ENCODE data around the gene REPS2. TPM values are rescaled to one million over a fixed set of nuclear protein-coding genes. Genes with fewer than 3 reads are reported as not detected.

REPS2 gene
- total RNA-seq, 2 experiments from 2014 or later: 0.41 to 4.0 TPM

DNA sequence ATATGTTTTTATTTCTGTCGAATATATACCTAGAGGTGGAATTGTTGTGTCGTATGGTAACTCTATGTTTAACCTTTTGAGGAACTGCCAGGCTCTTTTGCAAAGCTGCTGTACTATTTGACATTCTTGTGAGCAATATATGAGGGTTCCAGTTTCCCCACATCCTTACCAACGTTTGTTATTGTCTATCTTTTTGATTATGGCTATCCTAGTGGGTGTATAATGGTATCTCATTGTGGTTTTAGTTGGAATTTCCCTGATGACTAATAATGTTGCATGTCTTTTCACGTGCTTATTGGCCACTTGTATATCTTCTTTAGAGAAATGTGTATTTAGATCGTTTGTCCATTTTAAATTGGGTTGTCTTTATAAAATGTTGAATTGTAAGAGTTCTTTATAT is 24.5 kb downstream of the REPS2 start:
- Histone ChIP-seq H4K20me1 (ENCODE audit: insufficient read depth, low read length) (no peaks in the 10 kb centered on the region), H2AFZ (ENCODE audit: low read length) (no peak overlapping the region), H3K27ac (ENCODE audit: low read depth, low read length, poor library complexity, severe bottlenecking) (no peak overlapping the region), H3K9me2 (ENCODE audit: insufficient read depth, low read length) (no peaks in the 10 kb centered on the region), H3K36me3 (ENCODE audit: insufficient read depth, low read length) (no peaks in the 10 kb centered on the region), H3K9me3 (ENCODE audit: low read length) (no peaks in the 10 kb centered on the region), H3K4me3 (ENCODE audit: low read depth, low read length, poor library complexity, severe bottlenecking) (no peak overlapping the region), H3K4me1 (ENCODE audit: insufficient read depth, low read length, poor library complexity, severe bottlenecking) (no peaks in the 10 kb centered on the region), H3K4me2 (ENCODE audit: low read length) (no peak overlapping the region), H3K79me2 (ENCODE audit: insufficient read depth, low read depth, low read length) (no peaks in the 10 kb centered on the region)
- ChIA-PET CTCF (ENCODE audit: unreplicated experiment) (no interaction called here), POLR2A (no interaction called here)
- no peak for TF ChIP-seq EZH2phosphoT487 (IDR thresholded peaks at IDR 0.05; ENCODE audit: borderline replicate concordance, low read depth, low read length)
- TF ChIP-seq, protein P1, sequence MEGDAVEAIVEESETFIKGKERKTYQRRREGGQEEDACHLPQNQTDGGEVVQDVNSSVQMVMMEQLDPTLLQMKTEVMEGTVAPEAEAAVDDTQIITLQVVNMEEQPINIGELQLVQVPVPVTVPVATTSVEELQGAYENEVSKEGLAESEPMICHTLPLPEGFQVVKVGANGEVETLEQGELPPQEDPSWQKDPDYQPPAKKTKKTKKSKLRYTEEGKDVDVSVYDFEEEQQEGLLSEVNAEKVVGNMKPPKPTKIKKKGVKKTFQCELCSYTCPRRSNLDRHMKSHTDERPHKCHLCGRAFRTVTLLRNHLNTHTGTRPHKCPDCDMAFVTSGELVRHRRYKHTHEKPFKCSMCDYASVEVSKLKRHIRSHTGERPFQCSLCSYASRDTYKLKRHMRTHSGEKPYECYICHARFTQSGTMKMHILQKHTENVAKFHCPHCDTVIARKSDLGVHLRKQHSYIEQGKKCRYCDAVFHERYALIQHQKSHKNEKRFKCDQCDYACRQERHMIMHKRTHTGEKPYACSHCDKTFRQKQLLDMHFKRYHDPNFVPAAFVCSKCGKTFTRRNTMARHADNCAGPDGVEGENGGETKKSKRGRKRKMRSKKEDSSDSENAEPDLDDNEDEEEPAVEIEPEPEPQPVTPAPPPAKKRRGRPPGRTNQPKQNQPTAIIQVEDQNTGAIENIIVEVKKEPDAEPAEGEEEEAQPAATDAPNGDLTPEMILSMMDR (conservative IDR thresholded peaks at IDR 0.05; ENCODE audit: low read length): no peak
- intact Hi-C loops (cut with micrococcal nuclease; ENCODE audit: unreplicated experiment): no loop called here
- no peak for DNase-seq (ENCODE audit: low spot score)
- BruUV-seq (replicated peaks): no TSS peak

DNA sequence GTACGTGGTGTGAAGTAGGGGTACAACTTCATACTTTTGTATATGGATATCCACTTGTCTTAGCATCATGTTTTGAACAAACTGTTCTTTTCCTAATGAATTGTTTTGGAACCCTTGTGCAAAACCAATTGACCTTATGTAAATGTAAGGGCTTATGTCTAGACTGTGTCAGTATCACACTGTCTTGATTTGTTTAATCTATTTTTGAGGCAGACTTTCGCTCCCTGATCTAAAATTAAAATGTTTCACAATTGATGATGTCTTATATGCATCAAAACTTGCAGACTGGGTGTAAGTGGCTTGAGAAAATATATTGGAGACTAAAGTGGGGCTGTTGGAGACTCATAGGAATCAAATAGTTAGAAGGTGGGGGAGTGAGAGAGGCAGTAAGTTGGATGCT is 25.2 kb downstream of the REPS2 start:
- intact Hi-C loops (cut with micrococcal nuclease; ENCODE audit: unreplicated experiment): no loop called here
- Histone ChIP-seq H3K4me2 (ENCODE audit: low read length) (no peak overlapping the region), H4K20me1 (ENCODE audit: insufficient read depth, low read length) (no peaks in the 10 kb centered on the region), H3K9me2 (ENCODE audit: insufficient read depth, low read length) (no peaks in the 10 kb centered on the region), H3K36me3 (ENCODE audit: insufficient read depth, low read length) (no peaks in the 10 kb centered on the region), H2AFZ (ENCODE audit: low read length) (no peak overlapping the region), H3K9me3 (ENCODE audit: low read length) (no peaks in the 10 kb centered on the region), H3K4me1 (ENCODE audit: insufficient read depth, low read length, poor library complexity, severe bottlenecking) (no peaks in the 10 kb centered on the region), H3K79me2 (ENCODE audit: insufficient read depth, low read depth, low read length) (no peaks in the 10 kb centered on the region), H3K4me3 (ENCODE audit: low read depth, low read length, poor library complexity, severe bottlenecking) (no peak overlapping the region), H3K27ac (ENCODE audit: low read depth, low read length, poor library complexity, severe bottlenecking) (no peak overlapping the region)
- CTCF ChIA-PET (ENCODE audit: unreplicated experiment): no interaction called here
- no peak for DNase-seq (ENCODE audit: low spot score)
- POLR2A ChIA-PET: no interaction called here
- no TSS peak for BruUV-seq (replicated peaks)
- TF ChIP-seq, protein P1 (conservative IDR thresholded peaks at IDR 0.05; ENCODE audit: low read length): no peak
- no peak for TF ChIP-seq EZH2phosphoT487 (IDR thresholded peaks at IDR 0.05; ENCODE audit: borderline replicate concordance, low read depth, low read length)

DNA sequence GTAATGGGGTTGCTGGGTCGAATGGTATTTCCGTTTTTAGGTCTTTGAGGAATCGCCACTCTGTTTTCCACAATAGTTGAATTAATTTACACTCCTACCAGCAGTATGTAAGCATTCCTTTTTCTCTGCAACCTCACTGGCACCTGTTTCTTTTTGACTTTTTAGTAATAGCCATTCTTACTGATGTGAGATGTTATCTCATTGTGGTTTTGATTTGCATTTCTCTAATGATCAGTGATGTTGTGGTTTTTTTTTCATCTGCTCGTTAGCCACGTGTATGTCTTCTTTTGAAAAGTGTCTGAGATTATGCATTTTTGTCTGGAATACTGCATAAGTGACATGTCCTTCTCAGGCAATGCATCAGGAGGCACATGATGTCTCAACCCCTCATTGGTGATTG is 28.8 kb downstream of the REPS2 start:
- H3K4me2 ChIP-seq (ENCODE audit: low read length): no peak overlapping the region
- intact Hi-C loops (cut with micrococcal nuclease; ENCODE audit: unreplicated experiment): no loop called here
- H3K9me3 ChIP-seq (ENCODE audit: low read length): no peaks in the 10 kb centered on the region
- TF ChIP-seq, protein P1 (conservative IDR thresholded peaks at IDR 0.05; ENCODE audit: low read length): no peak
- DNase-seq (ENCODE audit: low spot score): no peak
- H3K4me1 ChIP-seq (ENCODE audit: insufficient read depth, low read length, poor library complexity, severe bottlenecking): no peaks in the 10 kb centered on the region
- no peaks in the 10 kb centered on the region for H3K79me2 ChIP-seq (ENCODE audit: insufficient read depth, low read depth, low read length)
- H3K4me3 ChIP-seq (ENCODE audit: low read depth, low read length, poor library complexity, severe bottlenecking): no peak overlapping the region
- no peak overlapping the region for H3K27ac ChIP-seq (ENCODE audit: low read depth, low read length, poor library complexity, severe bottlenecking)
- no peaks in the 10 kb centered on the region for H3K36me3 ChIP-seq (ENCODE audit: insufficient read depth, low read length)
- no TSS peak for BruUV-seq (replicated peaks)
- CTCF ChIA-PET (ENCODE audit: unreplicated experiment): no interaction called here
- POLR2A ChIA-PET: no interaction called here
- H2AFZ ChIP-seq (ENCODE audit: low read length): no peak overlapping the region
- H4K20me1 ChIP-seq (ENCODE audit: insufficient read depth, low read length): no peaks in the 10 kb centered on the region
- no peaks in the 10 kb centered on the region for H3K9me2 ChIP-seq (ENCODE audit: insufficient read depth, low read length)
